ENCODE measurements around the gene MRAP2. TPM values are rescaled to one million over a fixed set of nuclear protein-coding genes. Genes with fewer than 3 reads are reported as not detected.

Gene MRAP2
- total RNA-seq, 1 experiment from 2014 or later, result 2.5 TPM

DNA sequence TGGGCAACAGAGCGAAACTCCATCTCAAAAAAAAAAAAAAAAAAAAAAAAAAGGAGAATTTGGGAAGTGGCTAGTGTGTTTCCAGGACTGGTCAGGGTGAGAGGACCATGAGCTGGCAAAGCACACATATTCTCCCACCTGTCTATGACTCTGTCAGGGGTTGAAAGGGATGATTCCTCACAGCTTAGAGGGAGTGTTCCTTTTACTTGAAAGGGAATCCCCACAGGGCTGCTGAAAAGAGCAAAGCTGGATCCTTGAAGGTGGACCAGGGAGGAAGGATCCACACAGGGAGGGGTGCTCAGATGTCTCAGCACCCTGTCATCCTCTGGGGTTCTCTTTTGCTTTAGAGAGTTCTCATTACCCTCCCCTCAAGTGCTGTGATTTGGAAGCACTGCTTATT is 13.2 kb downstream of the MRAP2 start:
- CTCF ChIA-PET, result no interaction called here
- Histone ChIP-seq H3K4me1 (ENCODE audit: control insufficient read depth, insufficient read depth, low read length) (no peaks in the 10 kb centered on the region), H3K9me3 (ENCODE audit: control insufficient read depth, insufficient read depth, low read depth, low read length) (no peaks in the 10 kb centered on the region), H3K36me3 (ENCODE audit: control insufficient read depth, insufficient read depth, low read length) (no peaks in the 10 kb centered on the region), H3K27ac (ENCODE audit: low read length) (no peak overlapping the region), H3K4me3 (ENCODE audit: low read depth in 2 of 2, low read length in 2 of 2) (no peak overlapping the region), H3K27me3 (ENCODE audit: control insufficient read depth, insufficient read depth, low read length) (0 out of 2 replicates have a peak, but pooled peaks cover 3% of the 10 kb centered on the region)
- no peak for DNase-seq (ENCODE audit: low read depth, low spot score)
- in situ Hi-C loops (cut with HindIII; ENCODE audit: low pct_unique_long_range_greater_than_20kb, low sequenced_read_pairs), result no loop called here
- ATAC-seq, result no peak
- no peak for TF ChIP-seq SIN3A (IDR thresholded peaks at IDR 0.05; ENCODE audit: borderline replicate concordance, insufficient read depth, low read depth, low read length)
- TF ChIP-seq, protein P1, sequence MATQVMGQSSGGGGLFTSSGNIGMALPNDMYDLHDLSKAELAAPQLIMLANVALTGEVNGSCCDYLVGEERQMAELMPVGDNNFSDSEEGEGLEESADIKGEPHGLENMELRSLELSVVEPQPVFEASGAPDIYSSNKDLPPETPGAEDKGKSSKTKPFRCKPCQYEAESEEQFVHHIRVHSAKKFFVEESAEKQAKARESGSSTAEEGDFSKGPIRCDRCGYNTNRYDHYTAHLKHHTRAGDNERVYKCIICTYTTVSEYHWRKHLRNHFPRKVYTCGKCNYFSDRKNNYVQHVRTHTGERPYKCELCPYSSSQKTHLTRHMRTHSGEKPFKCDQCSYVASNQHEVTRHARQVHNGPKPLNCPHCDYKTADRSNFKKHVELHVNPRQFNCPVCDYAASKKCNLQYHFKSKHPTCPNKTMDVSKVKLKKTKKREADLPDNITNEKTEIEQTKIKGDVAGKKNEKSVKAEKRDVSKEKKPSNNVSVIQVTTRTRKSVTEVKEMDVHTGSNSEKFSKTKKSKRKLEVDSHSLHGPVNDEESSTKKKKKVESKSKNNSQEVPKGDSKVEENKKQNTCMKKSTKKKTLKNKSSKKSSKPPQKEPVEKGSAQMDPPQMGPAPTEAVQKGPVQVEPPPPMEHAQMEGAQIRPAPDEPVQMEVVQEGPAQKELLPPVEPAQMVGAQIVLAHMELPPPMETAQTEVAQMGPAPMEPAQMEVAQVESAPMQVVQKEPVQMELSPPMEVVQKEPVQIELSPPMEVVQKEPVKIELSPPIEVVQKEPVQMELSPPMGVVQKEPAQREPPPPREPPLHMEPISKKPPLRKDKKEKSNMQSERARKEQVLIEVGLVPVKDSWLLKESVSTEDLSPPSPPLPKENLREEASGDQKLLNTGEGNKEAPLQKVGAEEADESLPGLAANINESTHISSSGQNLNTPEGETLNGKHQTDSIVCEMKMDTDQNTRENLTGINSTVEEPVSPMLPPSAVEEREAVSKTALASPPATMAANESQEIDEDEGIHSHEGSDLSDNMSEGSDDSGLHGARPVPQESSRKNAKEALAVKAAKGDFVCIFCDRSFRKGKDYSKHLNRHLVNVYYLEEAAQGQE (IDR thresholded peaks at IDR 0.05; ENCODE audit: insufficient read depth in 1 of 2, low read depth in 2 of 2, low read length in 1 of 2), result no peak
- TF ChIP-seq TCF7L2 (IDR thresholded peaks at IDR 0.05; ENCODE audit: low read depth, low read length), result no peak
- no peak for TF ChIP-seq POLR2AphosphoS5 (IDR thresholded peaks at IDR 0.05; ENCODE audit: low read depth, low read length)
- TF ChIP-seq, protein P2, sequence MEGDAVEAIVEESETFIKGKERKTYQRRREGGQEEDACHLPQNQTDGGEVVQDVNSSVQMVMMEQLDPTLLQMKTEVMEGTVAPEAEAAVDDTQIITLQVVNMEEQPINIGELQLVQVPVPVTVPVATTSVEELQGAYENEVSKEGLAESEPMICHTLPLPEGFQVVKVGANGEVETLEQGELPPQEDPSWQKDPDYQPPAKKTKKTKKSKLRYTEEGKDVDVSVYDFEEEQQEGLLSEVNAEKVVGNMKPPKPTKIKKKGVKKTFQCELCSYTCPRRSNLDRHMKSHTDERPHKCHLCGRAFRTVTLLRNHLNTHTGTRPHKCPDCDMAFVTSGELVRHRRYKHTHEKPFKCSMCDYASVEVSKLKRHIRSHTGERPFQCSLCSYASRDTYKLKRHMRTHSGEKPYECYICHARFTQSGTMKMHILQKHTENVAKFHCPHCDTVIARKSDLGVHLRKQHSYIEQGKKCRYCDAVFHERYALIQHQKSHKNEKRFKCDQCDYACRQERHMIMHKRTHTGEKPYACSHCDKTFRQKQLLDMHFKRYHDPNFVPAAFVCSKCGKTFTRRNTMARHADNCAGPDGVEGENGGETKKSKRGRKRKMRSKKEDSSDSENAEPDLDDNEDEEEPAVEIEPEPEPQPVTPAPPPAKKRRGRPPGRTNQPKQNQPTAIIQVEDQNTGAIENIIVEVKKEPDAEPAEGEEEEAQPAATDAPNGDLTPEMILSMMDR (IDR thresholded peaks at IDR 0.05), result no peak
- BruUV-seq (replicated peaks), result no TSS peak
- intact Hi-C loops (cut with micrococcal nuclease; ENCODE audit: unreplicated experiment), result no loop called here
- POLR2A ChIA-PET, result no interaction called here

DNA sequence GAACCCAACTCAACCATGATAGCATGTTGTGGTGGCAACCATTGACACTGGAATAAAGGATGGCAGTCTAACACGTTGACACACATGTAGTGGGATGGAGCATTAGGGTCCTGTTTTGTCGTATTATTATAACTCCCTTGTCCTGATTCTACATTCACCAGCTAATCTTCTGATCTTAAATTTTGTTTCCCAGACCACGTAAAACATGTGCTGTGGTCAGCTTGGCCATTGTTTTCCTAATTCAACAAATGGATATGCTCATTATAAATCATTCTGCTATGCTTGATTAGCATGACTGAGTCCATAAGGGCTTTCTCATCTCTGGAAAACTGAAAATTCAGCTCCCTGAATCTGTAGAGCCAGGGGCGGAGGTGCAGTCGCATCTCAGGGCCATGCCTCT is 15.0 kb downstream of the MRAP2 start:
- ChIA-PET POLR2A (no interaction called here), CTCF (no interaction called here)
- no peak for DNase-seq (ENCODE audit: low read depth, low spot score)
- Histone ChIP-seq H3K36me3 (ENCODE audit: control insufficient read depth, insufficient read depth, low read length) (no peaks in the 10 kb centered on the region), H3K27me3 (ENCODE audit: control insufficient read depth, insufficient read depth, low read length) (0 out of 2 replicates have a peak, but pooled peaks cover 3% of the 10 kb centered on the region), H3K27ac (ENCODE audit: low read length) (no peak overlapping the region), H3K4me1 (ENCODE audit: control insufficient read depth, insufficient read depth, low read length) (no peaks in the 10 kb centered on the region), H3K4me3 (ENCODE audit: low read depth in 2 of 2, low read length in 2 of 2) (no peak overlapping the region), H3K9me3 (ENCODE audit: control insufficient read depth, insufficient read depth, low read depth, low read length) (no peaks in the 10 kb centered on the region)
- TF ChIP-seq, protein P2 (IDR thresholded peaks at IDR 0.05), result no peak
- TF ChIP-seq POLR2AphosphoS5 (IDR thresholded peaks at IDR 0.05; ENCODE audit: low read depth, low read length), result no peak
- TF ChIP-seq, protein P1 (IDR thresholded peaks at IDR 0.05; ENCODE audit: insufficient read depth in 1 of 2, low read depth in 2 of 2, low read length in 1 of 2), result no peak
- no TSS peak for BruUV-seq (replicated peaks)
- intact Hi-C loops (cut with micrococcal nuclease; ENCODE audit: unreplicated experiment) (no loop called here), in situ Hi-C loops (cut with HindIII; ENCODE audit: low pct_unique_long_range_greater_than_20kb, low sequenced_read_pairs) (no loop called here)
- ATAC-seq, result no peak
